HG03108 (cell line): Measurements from ENCODE around the gene CUX1.
"Not testable (repeated sequence)": the region's sequence is repeated elsewhere in the genome, so short reads cannot be mapped to it uniquely, and the experiment has no call there.

Source experiments
- ATAC-seq: cut with Tn5 transposase; IDR thresholded peaks from one replicate; pipeline ENCODE4 v1.9.1; 2021; ENCODE audit warnings: moderate library complexity; ENCODE audit not compliant: unreplicated experiment

CUX1 gene

DNA sequence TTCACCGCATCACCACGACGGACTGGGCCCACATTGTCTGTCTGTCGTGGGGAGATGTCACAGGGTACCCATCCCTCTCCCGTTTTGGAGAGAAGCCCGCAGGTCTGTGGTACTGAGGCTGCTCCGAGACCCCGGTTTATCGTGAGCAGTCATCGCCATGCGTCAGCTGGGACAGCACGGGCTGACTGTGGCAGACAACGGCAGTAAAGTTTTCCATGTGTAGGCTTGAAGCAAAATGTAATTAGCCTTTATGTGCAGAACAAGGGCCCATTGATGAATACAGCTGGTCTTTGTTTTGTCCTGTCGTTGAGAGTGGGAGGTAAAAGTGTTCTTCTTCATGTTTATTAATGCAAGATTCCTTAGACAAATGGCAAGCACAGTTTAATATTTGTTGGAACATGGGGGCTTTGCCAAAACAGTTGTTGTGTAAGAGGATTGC lies 301.8 kb downstream of the CUX1 start:
- ATAC-seq: no peak

DNA sequence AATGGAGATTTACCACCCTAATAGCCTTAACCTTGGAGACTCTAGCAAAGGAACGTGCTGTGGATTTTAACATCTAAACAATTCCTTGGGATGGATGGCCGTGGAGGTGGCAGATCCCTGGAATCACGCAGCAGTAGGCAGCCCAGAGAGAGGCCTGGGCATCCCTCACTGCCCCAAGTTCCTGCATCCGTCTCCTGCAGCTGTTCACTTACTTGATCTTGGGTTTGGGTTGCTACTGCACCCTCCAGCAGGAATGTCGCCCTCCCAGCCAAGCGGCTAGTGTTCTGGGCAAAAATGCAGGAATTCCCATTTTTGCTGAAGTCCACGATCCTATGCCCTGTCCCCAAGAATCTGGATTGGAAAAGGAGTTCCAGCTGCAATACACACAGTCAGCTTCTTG lies 302.5 kb downstream of the CUX1 start:
- ATAC-seq: no peak

DNA sequence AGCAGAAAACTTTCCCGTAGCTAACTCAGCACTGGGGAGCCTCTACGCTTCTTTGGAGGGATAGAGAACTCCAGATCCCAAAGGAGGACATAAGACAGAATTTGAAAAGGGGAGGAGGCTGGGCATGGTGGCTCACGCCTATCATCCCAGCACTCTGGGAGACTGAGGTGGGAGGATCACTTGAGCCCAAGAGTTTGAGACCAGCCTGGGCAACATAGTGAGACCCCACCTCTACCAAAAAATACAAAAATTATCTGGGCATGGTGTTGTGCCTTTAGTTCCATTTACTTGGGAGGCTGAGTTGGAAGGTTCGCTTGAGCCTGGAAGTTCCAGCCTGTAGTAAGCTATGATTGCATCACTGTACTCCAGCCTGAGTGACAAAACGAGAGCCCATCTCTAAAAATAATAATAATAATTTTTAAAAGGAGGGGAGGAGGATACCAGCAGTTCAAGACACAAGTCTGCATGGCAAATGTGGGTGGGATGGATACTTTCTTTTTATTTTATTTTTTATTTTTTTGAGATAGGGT lies 303.3 kb downstream of the CUX1 start:
- no peak for ATAC-seq

DNA sequence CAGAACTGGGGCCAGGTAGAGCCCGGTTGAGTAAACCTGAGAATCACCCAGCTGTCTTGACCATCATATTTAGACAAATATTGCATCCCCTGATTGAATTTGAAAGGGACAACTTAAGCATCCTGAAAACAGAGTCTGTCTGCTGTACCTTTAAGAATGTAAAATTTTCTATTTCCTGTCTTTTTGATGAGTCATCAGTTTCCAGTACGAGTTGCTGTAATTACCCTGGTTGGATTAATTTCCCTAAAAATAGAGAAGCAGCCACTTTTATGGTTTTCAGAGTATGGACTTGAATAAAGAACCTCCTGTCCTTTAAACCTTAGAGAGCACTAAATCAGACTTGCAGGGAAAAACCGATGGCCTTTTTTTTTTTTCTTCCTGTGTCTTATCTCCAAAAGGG lies 304.6 kb downstream of the CUX1 start:
- no peak for ATAC-seq

GRCh38 chr7:102125127-102125596 lies 307.7 kb downstream of the CUX1 start:
- no peak for ATAC-seq

DNA sequence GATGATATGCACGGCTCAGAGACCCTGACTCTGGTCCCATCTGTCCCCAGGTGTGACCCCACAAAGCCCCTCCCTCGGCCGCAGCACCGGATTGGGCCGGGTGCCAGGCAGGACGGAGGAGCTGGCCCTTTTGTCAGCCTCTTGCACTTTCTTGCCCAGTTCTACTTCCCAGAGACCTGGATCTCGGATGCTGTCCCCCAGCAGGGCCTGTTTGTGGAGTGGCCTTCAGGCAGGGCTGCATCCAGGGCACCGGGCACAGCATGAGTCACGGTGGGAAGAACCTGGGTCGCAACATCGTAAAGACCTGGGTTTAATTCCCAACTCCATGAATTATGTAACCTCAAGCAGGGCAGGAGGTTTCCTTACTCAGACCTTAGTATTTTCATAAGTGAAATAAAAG lies 310.9 kb downstream of the CUX1 start:
- no peak for ATAC-seq

DNA sequence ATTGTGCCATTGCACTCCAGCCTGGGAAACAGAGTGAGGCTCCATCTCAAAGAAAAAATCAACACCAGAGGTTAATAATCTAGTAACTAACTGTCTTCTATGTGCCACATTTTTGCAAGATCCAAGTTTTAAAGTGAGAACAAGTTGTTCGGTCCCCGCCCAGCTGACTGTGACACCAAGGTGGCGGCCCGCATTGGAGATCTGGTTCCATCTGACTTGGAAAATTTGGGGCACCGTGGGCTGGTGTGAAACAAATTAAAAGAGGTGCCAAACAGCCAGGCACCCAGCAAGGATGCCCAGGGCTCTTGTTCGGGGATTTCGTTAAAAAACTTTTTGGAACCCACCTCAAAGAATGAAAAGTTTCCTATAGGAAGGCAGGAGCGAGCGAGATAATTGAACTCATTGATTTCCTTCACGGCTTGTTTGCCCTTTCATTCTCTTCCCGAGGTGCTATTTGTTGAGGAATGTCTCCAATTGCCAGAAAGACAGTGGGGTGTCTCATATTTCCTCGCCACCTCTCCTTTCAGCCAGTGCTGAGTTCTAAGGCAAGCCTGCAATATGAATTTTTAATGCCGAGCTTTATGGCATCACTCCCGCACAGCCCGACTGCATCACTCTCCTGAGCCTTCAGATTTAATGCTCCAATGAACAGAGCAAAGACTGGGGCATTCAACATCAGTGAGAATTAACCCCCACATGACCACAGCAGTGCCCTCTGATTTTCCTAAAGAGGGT lies 312.4 kb downstream of the CUX1 start:
- ATAC-seq: no peak

GRCh38 chr7:102132209-102132752 lies 314.9 kb downstream of the CUX1 start:
- ATAC-seq: no peak

GRCh38 chr7:102138676-102139075 lies 321.2 kb downstream of the CUX1 start:
- no peak for ATAC-seq

DNA sequence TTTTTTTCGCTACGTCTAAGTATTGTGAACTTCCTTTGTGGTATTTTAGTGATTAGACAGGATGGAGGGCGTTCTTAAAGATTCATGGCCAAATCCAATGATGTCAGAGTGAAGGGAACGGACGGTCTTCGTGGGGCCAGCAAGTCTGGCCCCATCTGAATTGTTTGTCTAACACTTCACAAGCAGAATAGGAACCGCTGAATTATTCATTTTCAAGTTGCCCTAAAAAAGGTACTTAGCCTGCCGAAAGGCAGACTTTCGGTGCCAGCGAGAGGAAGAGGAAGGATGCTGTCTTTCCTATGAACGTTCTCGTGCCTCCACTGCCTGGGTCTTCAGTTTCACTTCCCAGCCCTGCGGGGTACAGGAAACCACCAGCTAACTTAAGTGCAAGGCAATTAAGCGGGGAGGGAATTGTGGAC lies 323.5 kb downstream of the CUX1 start:
- no peak for ATAC-seq

GRCh38 chr7:102142433-102142832 lies 325.0 kb downstream of the CUX1 start:
- not testable (repeated sequence) for ATAC-seq

DNA sequence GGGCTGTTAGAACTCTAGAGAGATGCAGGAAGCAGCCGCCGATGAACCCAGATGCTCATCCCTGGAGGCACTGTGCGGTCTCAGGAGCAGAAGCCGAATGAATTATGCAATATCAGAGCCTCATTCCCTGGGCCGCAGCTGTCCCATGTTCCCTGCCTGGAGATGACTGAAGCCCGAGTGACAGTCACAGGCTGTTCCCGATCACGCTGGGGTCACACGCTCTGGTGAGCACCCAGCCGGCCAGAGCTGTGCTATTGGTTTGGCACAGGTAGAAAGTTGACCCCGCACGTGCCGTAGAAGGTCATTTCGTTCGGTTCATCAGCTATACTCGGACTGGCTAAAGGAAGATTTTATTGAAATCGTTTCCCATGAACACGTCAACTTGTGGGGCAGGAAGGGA lies 328.7 kb downstream of the CUX1 start:
- no peak for ATAC-seq

- no peak for ATAC-seq
These were observed 329.6 kb downstream of the CUX1 start for GRCh38 chr7:102147008-102147407.

- ATAC-seq: no peak
These were observed 331.4 kb downstream of the CUX1 start for GRCh38 chr7:102148799-102149198.

- no peak for ATAC-seq
These were observed 332.0 kb downstream of the CUX1 start for GRCh38 chr7:102149416-102149815.

- no peak for ATAC-seq
These were observed 332.8 kb downstream of the CUX1 start for GRCh38 chr7:102150266-102150665.

- ATAC-seq: no peak
These were observed 335.5 kb downstream of the CUX1 start for GRCh38 chr7:102152672-102153598.

GRCh38 chr7:102153599-102153946 lies 336.1 kb downstream of the CUX1 start:
- ATAC-seq: no peak

DNA sequence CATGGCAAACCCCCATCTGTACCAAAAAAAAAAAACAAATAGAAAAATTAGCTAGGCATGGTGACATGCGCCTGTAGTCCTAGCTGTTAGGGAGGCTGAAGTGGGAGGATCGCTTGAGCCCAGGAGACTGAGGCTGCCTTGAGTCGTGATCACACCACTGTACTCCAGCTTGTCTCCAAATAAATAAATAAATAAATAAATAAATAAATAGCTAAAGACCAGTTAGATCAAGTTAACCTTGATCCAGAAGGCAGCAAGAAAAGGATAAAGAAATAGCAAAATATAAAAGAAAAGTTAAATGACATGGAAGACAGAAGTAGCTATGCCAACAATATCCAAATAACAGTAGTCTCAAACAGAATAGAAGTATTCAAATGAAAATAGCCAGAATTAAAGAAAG lies 337.0 kb downstream of the CUX1 start:
- ATAC-seq: no peak

GRCh38 chr7:102155821-102156441 lies 338.5 kb downstream of the CUX1 start:
- no peak for ATAC-seq

GRCh38 chr7:102156867-102157266 lies 339.4 kb downstream of the CUX1 start:
- ATAC-seq: no peak
